H1 (cell line): ENCODE results near the gene KCNH1. TPM values are rescaled to one million over a fixed set of nuclear protein-coding genes. Genes with fewer than 3 reads are reported as not detected.

Experiments
- E2F6 ChIP-seq: IDR thresholded peaks from 2 replicates; pipeline ENCODE4 v1.6.1; 2012; ENCODE audit warnings: inconsistent platforms
- polyA plus RNA-seq, 7 experiments: library from polyadenylated mRNA; depleted of rRNA in 3 of 7; stranded (reverse) in 5 of 7; unstranded in 2 of 7; fragments of >200 nt in 5 of 7; fragments of 200-250 nt in 2 of 7; gene quantifications; 1 replicate in 5 of 7; 2 replicates in 1 of 7; 4 replicates in 1 of 7; pipeline versions ENCODE4 v1.2.1 to v1.2.3, GENCODE V29; 2011 to 2013; ENCODE audit warnings: missing spikeins in 2 of 7, mixed read lengths in 2 of 7
- total RNA-seq: library from RNA; stranded (reverse); fragmentation: NEBNext Ultra II Directional; extraction: Animal tissue kit (Norgen Biotek cat#: 25700); gene quantifications from 2 replicates; pipeline ENCODE4 v1.2.1, GENCODE V29; 2021

KCNH1 gene
- total and polyA plus RNA-seq, 2 of the 8 experiments (the other 6 are each of a cell fraction or from before 2014, with no cell fraction given) = 0.27 to 0.34 TPM

- no peak for TF ChIP-seq E2F6
- TF ChIP-seq, all 59 proteins: peak for 0
These were observed 358.7 kb downstream of the KCNH1 start (continued) for GRCh38 chr1:210775289-210775688.
